WTC11 (cell line): Measurements from ENCODE around the gene NRG2.

Experiments
- CTCF ChIP-seq: fragments of 200-600 bp; IDR thresholded peaks from 2 replicates; pipeline ENCODE4 v1.8.0; 2022; ENCODE audit warnings: antibody characterized with exemption
- FOXJ3 ChIP-seq: sonication (generic); formaldehyde crosslinking; IDR thresholded peaks from 2 replicates; pipeline ENCODE4 v1.9.0; 2021; ENCODE audit warnings: missing genetic modification reagents, mild to moderate bottlenecking, borderline replicate concordance
- GABPB1 ChIP-seq: sonication (generic); formaldehyde crosslinking; IDR thresholded peaks from 2 replicates; pipeline ENCODE4 v1.8.1; 2023; ENCODE audit warnings: mild to moderate bottlenecking, missing genetic modification reagents
- MAX ChIP-seq: sonication (generic); formaldehyde crosslinking; IDR thresholded peaks from 2 replicates; pipeline ENCODE4 v1.8.0; 2022; ENCODE audit warnings: mild to moderate bottlenecking, missing genetic modification reagents
- MYBL2 ChIP-seq: sonication (generic); formaldehyde crosslinking; IDR thresholded peaks from 2 replicates; pipeline ENCODE4 v1.8.1; 2023; ENCODE audit warnings: mild to moderate bottlenecking, moderate library complexity, missing genetic modification reagents
- NFYB ChIP-seq: sonication (generic); formaldehyde crosslinking; conservative IDR thresholded peaks from 2 replicates; pipeline ENCODE4 v1.8.0; 2022; ENCODE audit warnings: low read depth, missing genetic modification reagents
- NR1H2 ChIP-seq: sonication (generic); formaldehyde crosslinking; IDR thresholded peaks from 2 replicates; pipeline ENCODE4 v1.9.0; 2021; ENCODE audit warnings: mild to moderate bottlenecking, moderate library complexity, missing genetic modification reagents
- SP1 ChIP-seq: sonication (generic); formaldehyde crosslinking; conservative IDR thresholded peaks from 2 replicates; pipeline ENCODE4 v1.8.1; 2022; ENCODE audit warnings: missing genetic modification reagents
- STAT6 ChIP-seq: sonication (generic); formaldehyde crosslinking; conservative IDR thresholded peaks from 2 replicates; pipeline ENCODE4 v1.8.1; 2023; ENCODE audit warnings: mild to moderate bottlenecking, low read depth, missing genetic modification reagents, moderate library complexity
- TCF7 ChIP-seq: sonication (generic); formaldehyde crosslinking; IDR thresholded peaks from 2 replicates; pipeline ENCODE4 v1.8.0; 2022; ENCODE audit warnings: mild to moderate bottlenecking, low read depth, missing genetic modification reagents, moderate library complexity
- ZNF138 ChIP-seq: sonication (generic); formaldehyde crosslinking; conservative IDR thresholded peaks from 2 replicates; pipeline ENCODE4 v1.8.1; 2022; ENCODE audit warnings: mild to moderate bottlenecking, moderate library complexity, missing genetic modification reagents
- ZNF396 ChIP-seq: fragments of 250-450 bp; sonication (Bioruptor Pico); IDR thresholded peaks from 2 replicates; pipeline ENCODE4 v1.8.0; 2021; ENCODE audit warnings: mild to moderate bottlenecking, moderate library complexity, borderline replicate concordance
- ZNF512 ChIP-seq: sonication (generic); formaldehyde crosslinking; IDR thresholded peaks from 2 replicates; pipeline ENCODE4 v1.8.1; 2022; ENCODE audit warnings: missing genetic modification reagents, borderline replicate concordance

- TF ChIP-seq GABPB1 (CRISPR knock-in tag) (no peak), NR1H2 (CRISPR knock-in tag) (no peak), CTCF (no peak), NFYB (CRISPR knock-in tag) (no peak), MAX (CRISPR knock-in tag) (no peak), ZNF512 (no peak), TCF7 (CRISPR knock-in tag) (no peak), STAT6 (CRISPR knock-in tag) (no peak), MYBL2 (CRISPR knock-in tag) (no peak), ZNF138 (no peak), ZNF396 (no peak), SP1 (CRISPR knock-in tag) (no peak), FOXJ3 (CRISPR knock-in tag) (no peak)
These were observed 188.1 kb downstream of the NRG2 start for GRCh38 chr5:139854953-139855352.
